NCI-H187 treated with DMSO at 0.1 percent for 48 hours (cell line): Measurements from ENCODE around the gene DNAJC15.

Experiments
- DNase-seq: peaks from one replicate; lab custom pipeline; 2025; lab: John Stamatoyannopoulos, UW

Gene DNAJC15

DNA sequence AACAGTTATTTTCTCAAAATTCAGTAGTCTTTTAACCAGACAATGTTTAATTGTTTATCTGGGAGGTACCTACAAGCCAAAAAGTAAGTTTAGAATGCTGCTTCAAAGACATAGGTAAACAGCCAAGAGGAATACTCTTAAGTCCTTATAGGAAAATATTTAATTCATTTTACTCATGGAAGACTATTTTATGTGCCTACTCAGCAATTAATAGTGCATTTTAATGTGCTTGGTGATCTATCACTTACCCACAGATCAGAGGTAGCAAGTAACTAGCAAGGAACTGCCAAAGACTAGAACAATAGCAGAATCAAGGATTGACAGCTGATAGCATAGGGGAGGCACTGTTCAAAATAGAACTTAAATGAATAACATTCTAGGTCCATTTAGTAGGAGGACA is 60.4 kb downstream of the DNAJC15 start:
- no peak for DNase-seq

- no peak for DNase-seq
Measured at GRCh38 chr13:43085545-43085944, 62.2 kb downstream of the DNAJC15 start.

GRCh38 chr13:43086181-43086580 is 62.8 kb downstream of the DNAJC15 start:
- no peak for DNase-seq

DNA sequence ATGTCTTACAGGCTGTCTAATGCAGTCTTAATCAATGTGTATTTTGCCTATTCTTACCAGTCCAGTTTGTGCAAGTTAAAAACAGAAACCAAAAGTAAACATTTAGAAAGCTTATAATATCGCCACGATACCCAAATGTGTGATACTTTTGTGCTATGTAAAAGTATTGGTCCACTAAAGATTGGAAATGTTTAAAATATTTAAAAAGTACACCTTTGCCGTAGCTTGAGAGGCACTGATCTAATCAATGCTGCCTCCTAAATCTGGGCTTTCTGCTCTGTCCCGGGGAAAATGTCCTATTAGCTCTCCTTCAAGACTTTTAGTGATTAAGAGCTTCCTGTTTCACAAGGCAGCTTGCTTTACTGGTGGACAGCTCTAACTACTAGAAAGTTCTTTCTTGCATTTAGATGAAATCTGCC is 64.7 kb downstream of the DNAJC15 start:
- no peak for DNase-seq

DNA sequence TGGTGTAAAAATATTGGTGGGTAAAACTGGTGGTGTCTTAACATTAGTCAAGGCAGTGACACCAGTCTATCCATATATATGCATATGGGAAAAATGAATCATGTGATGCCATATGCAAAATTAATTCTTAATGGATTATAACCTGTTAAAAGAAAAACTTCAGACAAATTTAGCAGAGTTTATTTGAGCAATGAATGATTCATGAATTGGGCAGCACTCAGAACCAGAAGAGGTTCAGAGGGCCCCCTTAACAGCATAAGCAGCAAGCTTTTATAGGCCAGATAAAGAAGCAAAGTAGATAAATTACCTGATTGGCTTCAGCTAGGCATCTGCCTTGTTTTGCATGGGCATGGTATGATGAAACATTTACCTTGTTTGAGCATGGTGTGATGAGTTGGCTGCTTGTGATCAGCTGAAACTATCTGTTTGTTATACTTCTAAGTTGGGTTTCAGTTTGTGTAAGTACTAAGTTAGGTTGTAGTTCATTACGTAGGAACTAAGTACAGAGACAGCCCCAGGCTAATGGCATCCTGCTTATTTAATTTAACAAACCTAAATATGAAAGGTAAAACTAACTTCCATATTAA is 66.6 kb downstream of the DNAJC15 start:
- DNase-seq, result no peak

GRCh38 chr13:43094901-43095300 is 71.5 kb downstream of the DNAJC15 start:
- no peak for DNase-seq

DNA sequence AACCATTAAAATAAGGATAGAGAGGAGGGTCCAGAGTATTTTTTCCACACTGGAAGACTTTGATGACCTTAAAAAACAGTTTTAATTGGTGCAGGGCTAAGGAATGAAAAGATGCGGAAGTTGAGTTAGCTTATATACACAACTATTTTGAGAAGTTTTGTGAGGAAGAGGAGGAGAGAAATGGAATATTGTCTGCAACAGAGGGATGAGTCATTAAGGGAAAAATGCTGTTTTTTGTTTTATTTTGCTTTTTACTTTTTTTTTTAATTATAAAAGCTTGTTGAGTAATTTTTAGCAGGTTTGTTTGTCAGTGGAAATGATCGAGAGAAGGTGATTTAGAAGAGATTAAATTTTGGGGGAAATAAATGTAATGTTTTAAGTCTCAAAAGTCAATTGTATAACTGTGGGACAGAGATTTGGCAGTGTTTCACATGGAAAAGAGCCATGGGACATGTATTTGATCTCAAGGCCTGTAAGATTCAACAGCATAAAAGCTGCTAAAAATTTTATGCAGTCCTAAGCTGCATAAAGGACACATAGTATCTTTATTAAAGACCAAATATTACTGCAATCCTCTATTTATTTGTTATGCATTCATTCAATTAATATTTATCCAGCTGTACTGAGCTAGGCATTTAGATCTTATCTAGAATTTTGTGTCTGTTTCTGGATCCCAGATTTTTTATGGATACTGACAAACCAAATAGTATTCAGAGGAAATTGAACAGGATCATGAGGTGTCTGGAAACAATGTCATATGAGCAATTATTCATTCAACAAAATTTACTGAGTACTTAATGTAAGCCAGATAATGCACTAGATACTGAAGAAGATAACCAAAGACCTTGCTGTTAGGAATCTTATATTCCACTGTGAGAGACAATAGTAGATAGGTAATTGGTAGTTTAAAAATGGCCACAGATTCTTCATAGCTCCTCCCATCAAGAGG is 72.7 kb downstream of the DNAJC15 start:
- no peak for DNase-seq

GRCh38 chr13:43100667-43101066 is 77.3 kb downstream of the DNAJC15 start:
- no peak for DNase-seq

DNA sequence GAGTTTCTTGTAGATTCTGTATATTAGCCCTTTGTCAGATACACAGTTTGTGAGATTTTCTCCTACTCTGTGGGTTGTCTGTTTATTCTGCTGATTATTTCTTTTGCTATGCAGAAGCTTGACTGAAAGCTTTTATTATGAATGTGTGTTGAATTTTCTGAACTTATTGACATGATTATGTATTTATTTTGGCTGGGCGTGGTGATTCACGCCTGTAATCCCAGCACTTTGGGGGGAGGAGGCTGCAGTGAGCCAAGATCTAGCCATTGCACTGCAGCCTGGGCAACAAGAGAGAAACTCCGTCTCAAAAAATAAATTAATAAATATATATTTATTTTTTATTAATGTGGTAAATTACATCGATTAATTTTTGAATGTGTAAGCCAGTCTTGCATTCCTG is 78.9 kb downstream of the DNAJC15 start:
- no peak for DNase-seq

GRCh38 chr13:43107780-43108179 is 84.4 kb downstream of the DNAJC15 start:
- no peak for DNase-seq

DNA sequence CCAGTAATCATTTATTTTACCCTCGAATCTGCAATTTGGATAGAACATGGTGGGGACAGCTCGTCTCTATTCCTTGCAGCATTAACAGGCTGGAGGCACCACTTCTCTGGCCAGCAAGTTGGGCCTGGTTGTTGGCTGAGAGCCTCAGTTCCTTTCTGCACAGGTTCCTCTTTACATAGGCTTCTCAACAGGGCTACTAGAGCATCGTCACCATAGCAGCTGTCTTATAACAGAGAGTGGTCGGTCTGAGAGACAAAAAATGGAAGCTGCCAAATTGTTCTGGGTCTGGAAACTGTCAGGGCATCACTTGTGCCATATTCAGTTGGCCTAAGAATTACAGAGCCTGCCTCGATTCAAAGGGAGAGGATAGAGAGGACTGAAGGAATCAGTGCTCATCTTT is 86.7 kb downstream of the DNAJC15 start:
- DNase-seq, result no peak

DNA sequence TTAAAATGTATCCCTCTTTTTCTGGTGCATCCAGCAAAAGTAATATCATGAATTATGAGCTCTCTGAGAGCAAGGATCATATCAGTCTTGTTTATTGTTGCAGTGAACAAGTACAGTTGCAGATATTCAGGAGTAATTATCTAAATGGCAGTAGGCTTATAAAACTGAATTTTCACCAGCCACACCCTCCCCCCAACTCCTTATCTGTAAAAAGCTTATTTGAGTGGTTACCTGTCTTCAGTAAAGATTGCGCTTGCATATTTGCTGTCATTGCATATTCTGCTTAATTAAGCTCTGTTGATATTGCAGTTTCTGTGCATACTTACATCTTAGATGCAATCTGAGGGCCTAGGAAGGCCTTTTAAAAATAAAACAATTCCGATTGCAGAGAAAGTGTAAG is 87.3 kb downstream of the DNAJC15 start:
- DNase-seq, result no peak

- DNase-seq, result no peak
Measured at GRCh38 chr13:43111559-43112400, 88.4 kb downstream of the DNAJC15 start.

DNA sequence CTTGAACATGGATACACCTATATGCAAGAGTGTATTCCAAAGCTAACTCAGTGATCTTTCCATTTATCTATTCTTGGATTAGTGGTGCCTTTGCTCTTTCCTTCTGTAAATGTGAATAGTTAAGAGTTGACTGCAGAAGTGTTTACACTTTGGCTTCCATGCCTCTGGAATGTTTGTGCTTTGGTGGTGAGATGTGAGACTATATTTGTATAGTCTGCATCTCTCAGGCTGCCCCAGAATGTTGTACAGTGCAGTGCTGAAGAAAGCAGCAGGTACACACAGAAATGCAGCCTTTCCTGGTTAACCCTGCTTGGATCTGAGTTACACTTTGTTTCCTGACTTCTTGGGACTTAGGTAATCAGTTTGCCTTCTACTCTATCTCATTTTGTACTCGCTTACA is 90.2 kb downstream of the DNAJC15 start:
- DNase-seq, result no peak

- no peak for DNase-seq
Measured at GRCh38 chr13:43114504-43114903, 91.1 kb downstream of the DNAJC15 start.

DNA sequence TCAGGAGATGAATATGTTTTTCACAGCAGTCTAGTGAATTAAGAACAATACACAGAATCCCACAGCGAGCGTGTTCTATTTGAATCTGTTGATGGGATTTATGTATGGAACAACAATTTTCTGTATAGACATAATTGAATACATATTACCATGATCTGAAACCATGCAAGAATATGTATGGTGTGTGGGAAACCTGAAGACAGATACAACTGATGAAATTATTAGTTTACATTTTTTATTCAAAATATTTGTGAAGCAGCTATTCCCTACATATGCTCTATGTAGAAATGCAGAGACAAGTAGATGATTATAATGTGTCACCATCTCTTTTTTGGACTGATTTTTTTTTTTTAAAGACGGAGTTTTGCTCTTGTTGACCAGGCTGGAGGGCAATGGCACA is 91.8 kb downstream of the DNAJC15 start:
- no peak for DNase-seq

DNA sequence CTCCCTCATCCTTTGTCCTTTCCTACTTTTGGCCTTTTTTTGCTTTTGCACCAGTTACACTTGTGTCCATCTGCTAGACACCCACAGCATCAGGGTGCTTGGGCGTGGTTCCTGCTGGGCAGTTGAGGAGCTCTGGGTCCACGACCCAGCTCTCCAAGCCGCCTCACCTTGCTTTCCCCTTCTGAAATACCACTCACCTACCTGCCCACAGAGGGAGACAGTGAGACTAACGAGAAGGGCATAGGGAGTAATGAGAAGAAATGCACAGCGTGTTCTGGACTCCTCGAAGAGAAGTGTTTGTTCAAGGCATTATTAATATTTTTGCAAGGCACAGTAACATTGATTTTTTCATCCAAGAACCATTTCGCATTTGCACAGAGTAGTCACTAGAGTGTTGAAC is 92.9 kb downstream of the DNAJC15 start:
- DNase-seq, result no peak

- DNase-seq, result no peak
Measured at GRCh38 chr13:43118521-43118920, 95.1 kb downstream of the DNAJC15 start.

- no peak for DNase-seq
Measured at GRCh38 chr13:43119206-43119605, 95.8 kb downstream of the DNAJC15 start.

DNA sequence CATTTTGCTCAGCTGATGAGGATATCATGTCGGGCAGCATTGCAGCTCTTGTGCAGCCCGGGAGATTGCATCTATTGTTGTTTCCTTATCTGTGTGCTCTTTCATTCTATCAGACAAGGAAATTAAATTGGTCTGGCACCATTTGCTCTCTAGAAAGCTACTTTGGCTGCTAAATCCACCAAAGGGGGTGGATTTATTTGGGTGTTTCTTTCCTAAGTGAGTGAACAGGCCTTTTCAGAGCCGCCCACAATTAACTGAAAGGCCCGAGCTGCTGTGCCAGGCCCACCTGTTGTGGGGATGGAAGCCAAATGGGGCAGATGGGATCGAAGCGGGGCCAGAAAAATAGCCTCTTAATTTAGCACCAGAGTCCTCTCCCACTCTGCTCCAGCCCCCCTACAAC is 99.4 kb downstream of the DNAJC15 start:
- no peak for DNase-seq

GRCh38 chr13:43123856-43124255 is 100.5 kb downstream of the DNAJC15 start:
- no peak for DNase-seq

- DNase-seq, result no peak
Measured at GRCh38 chr13:43124490-43124889, 101.1 kb downstream of the DNAJC15 start.

DNA sequence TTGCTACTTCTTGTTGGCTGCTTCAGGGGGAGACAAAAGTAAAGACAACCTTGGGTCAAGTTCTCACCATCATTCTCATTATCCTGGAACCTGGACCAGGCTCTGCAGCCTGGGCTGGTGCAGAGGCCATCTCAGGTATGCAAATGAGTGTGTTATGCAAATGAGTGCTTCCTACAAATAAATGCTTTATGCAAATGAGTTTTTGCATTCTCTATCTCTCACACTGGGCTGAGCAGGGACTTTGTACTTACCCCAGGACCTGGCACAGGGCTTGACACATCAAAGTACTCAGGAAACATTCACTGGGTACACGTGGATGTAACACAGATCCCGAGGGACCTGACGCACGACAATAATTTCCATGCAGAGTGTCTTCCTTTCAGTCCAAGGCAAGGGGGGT is 103.0 kb downstream of the DNAJC15 start:
- DNase-seq, result no peak
